ENCODE measurements around the gene HPSE2. TPM values are rescaled to one million over a fixed set of nuclear protein-coding genes. Genes with fewer than 3 reads are reported as not detected.

Gene HPSE2
- total and polyA plus RNA-seq, 2 of the 8 experiments (the other 6 are each of a cell fraction or from before 2014, with no cell fraction given) = 0.41 to 0.58 TPM

- Histone ChIP-seq H2BK15ac (ENCODE audit: low read length) (no peak overlapping the region), H4K8ac (ENCODE audit: extremely low read depth, insufficient read depth, low read length) (no peak overlapping the region), H3K9me3 (ENCODE audit: insufficient read depth in 2 of 2, low read depth in 1 of 2, low read length in 1 of 2) (no peaks in the 10 kb centered on the region), H2BK12ac (ENCODE audit: low read depth, low read length) (no peak overlapping the region), H3K36me3 (ENCODE audit: control insufficient read depth in 2 of 4, insufficient read depth in 4 of 4, low read length in 3 of 4) (no peaks in the 10 kb centered on the region), H2BK5ac (ENCODE audit: low read depth, low read length) (no peak overlapping the region), H3K79me1 (ENCODE audit: low read depth, low read length) (no peaks in the 10 kb centered on the region), H3K27me3 (replicated peaks in 1 of 4; ENCODE audit: control insufficient read depth in 3 of 4, extremely low read depth in 1 of 4, insufficient read depth in 3 of 4, low read length in 3 of 4) (no peaks in the 10 kb centered on the region), H3K4ac (replicated peaks; ENCODE audit: insufficient read length, low read depth, low read length) (no peak overlapping the region), H3K4me1 (replicated peaks in 1 of 4; ENCODE audit: control insufficient read depth in 3 of 4, insufficient read depth in 4 of 4, low read length in 3 of 4) (no peaks in the 10 kb centered on the region), H3K4me2 (ENCODE audit: insufficient read depth in 1 of 2, low read depth in 2 of 2, low read length in 2 of 2) (no peak overlapping the region), H2AFZ (ENCODE audit: low read length) (no peak overlapping the region), H3K56ac (replicated peaks; ENCODE audit: insufficient read length, low read depth, low read length) (no peak overlapping the region), H2AK5ac (ENCODE audit: low read depth, low read length) (no peak overlapping the region), H3K79me2 (ENCODE audit: control insufficient read depth in 1 of 2, insufficient read depth in 2 of 2, low read length in 2 of 2) (no peaks in the 10 kb centered on the region), H3K23ac (ENCODE audit: insufficient read length) (no peak overlapping the region), H4K20me1 (replicated peaks in 1 of 2; ENCODE audit: control insufficient read depth in 1 of 2, insufficient read depth in 2 of 2, low read length in 2 of 2) (no peaks in the 10 kb centered on the region), H3K4me3 (ENCODE audit: extremely low read depth in 1 of 4, insufficient read depth in 2 of 4, low read depth in 3 of 4, low read length in 4 of 4) (no peak overlapping the region), H3K9ac (replicated peaks in 1 of 4; ENCODE audit: extremely low read depth in 1 of 4, low read depth in 3 of 4, low read length in 3 of 4) (no peak overlapping the region), H3K18ac (ENCODE audit: extremely low read depth, low read length) (no peak overlapping the region), H3K23me2 (ENCODE audit: low read depth, low read length) (no peaks in the 10 kb centered on the region), H3K27ac (ENCODE audit: low read depth, low read length) (no peak overlapping the region), H4K5ac (ENCODE audit: insufficient read length, low read depth, low read length) (no peak overlapping the region), H4K91ac (replicated peaks; ENCODE audit: insufficient read length, low read length) (no peak overlapping the region), H2BK20ac (ENCODE audit: low read length) (no peak overlapping the region), H3K14ac (ENCODE audit: insufficient read length) (no peak overlapping the region), H2BK120ac (replicated peaks; ENCODE audit: low read depth, low read length) (no peak overlapping the region)
- WGBS, 2 experiments (ENCODE audit: extremely low coverage in 1 of 2, insufficient coverage in 1 of 2, insufficient read length in 1 of 2, insufficient replicate concordance in 2 of 2, low coverage in 1 of 2, low lambda C conversion rate in 2 of 2, missing lambda C conversion rate in 1 of 2) = 100% methylated on average over 2 of the region's 2 CpGs; no CpG with 5 or more reads in 1 of the 2 experiments
- TF ChIP-seq BCL11A (IDR thresholded peaks at IDR 0.05; ENCODE audit: low read depth in 2 of 2, low read length in 2 of 2) (no peak), CREB1 (IDR thresholded peaks at IDR 0.05) (no peak), BACH1 (IDR thresholded peaks at IDR 0.05; ENCODE audit: low read length) (no peak), HDAC2 (IDR thresholded peaks at IDR 0.05; ENCODE audit: borderline replicate concordance in 1 of 2, low read depth in 2 of 2, low read length in 2 of 2) (no peak), TAF7 (optimal IDR thresholded peaks at IDR 0.05; ENCODE audit: borderline replicate concordance, low read depth, low read length) (no peak), ZNF274 (IDR thresholded peaks at IDR 0.05; ENCODE audit: borderline replicate concordance, extremely low read depth, low read length) (no peak), TBP (IDR thresholded peaks at IDR 0.05; ENCODE audit: low read depth, low read length) (no peak), GABPA (IDR thresholded peaks at IDR 0.05; ENCODE audit: borderline replicate concordance, insufficient read depth, low read length) (no peak), CTBP2 (IDR thresholded peaks at IDR 0.05; ENCODE audit: borderline replicate concordance, insufficient read depth, insufficient read length, low read length) (no peak), HDAC6 (IDR thresholded peaks at IDR 0.05; ENCODE audit: low read depth, low read length) (no peak), PHF8 (conservative IDR thresholded peaks at IDR 0.05; ENCODE audit: low read depth, low read length) (no peak), CHD2 (IDR thresholded peaks at IDR 0.05; ENCODE audit: low read length) (no peak)
- no peak for DNase-seq (ENCODE audit: low read depth in 1 of 2, low spot score in 2 of 2)
- no peak for FAIRE-seq
- POLR2A ChIA-PET (ENCODE audit: partially characterized antibody) = no interaction called here
- CTCF ChIA-PET (ENCODE audit: partially characterized antibody) = no interaction called here
Observed at GRCh38 chr10:98880971-98881370, 354.7 kb downstream of the HPSE2 start.

Data from H1 (cell line).